Liver (tissue), 9 donors: ENCODE results near the gene HAUS7. TPM values are rescaled to one million over a fixed set of nuclear protein-coding genes. Genes with fewer than 3 reads are reported as not detected.

Experiments
- DNase-seq: peaks from one replicate; pipeline ENCODE4 v3.0.0-alpha.2; 2017; ENCODE audit warnings: low spot score
- H3K27ac ChIP-seq, 2 donors: one replicate each; pipeline ENCODE4 v1.7.0; 2013; ENCODE audit warnings: inconsistent platforms in 2 of 2, low read length in 2 of 2, control low read depth in 1 of 2, low read depth in 1 of 2, mild to moderate bottlenecking in 1 of 2
- H3K27me3 ChIP-seq, 4 donors: one replicate each; pipeline versions ENCODE4 v1.6.1 to v1.7.0; 2013; ENCODE audit warnings: low read length in 3 of 4, inconsistent platforms in 1 of 4, mild to moderate bottlenecking in 1 of 4, moderate library complexity in 1 of 4; ENCODE audit not compliant: control insufficient read depth in 4 of 4, insufficient read depth in 4 of 4
- H3K36me3 ChIP-seq, 4 donors: one replicate each; pipeline versions ENCODE4 v1.6.1 to v1.7.0; 2013; ENCODE audit warnings: low read length in 3 of 4, mild to moderate bottlenecking in 3 of 4, low read depth in 1 of 4, moderate library complexity in 1 of 4; ENCODE audit not compliant: control insufficient read depth in 4 of 4, insufficient read depth in 3 of 4
- H3K4me1 ChIP-seq, 4 donors: one replicate each; pipeline versions ENCODE4 v1.6.1 to v1.7.0; 2013; ENCODE audit warnings: low read length in 3 of 4, mild to moderate bottlenecking in 3 of 4, moderate library complexity in 1 of 4; ENCODE audit not compliant: control insufficient read depth in 4 of 4, insufficient read depth in 4 of 4
- H3K4me3 ChIP-seq, 3 donors: one replicate each; pipeline versions ENCODE4 v1.6.1 to v1.7.0; 2013; ENCODE audit warnings: low read length in 3 of 3, control low read depth in 1 of 3, low read depth in 1 of 3, mild to moderate bottlenecking in 1 of 3
- H3K9ac ChIP-seq, 2 donors: one replicate each; pipeline ENCODE4 v1.7.0; 2013; ENCODE audit warnings: low read length in 2 of 2, mild to moderate bottlenecking in 2 of 2, moderate library complexity in 2 of 2, control low read depth in 1 of 2, low read depth in 1 of 2
- H3K9me3 ChIP-seq, 4 donors: one replicate each; pipeline versions ENCODE4 v1.6.1 to v1.7.0; 2013; ENCODE audit warnings: low read length in 3 of 4; ENCODE audit not compliant: control insufficient read depth in 4 of 4
- ATF3 ChIP-seq: IDR thresholded peaks from 2 replicates; pipeline ENCODE4 v1.6.1; 2016; ENCODE audit warnings: antibody characterized with exemption
- EGR1 ChIP-seq, 2 donors: IDR thresholded peaks; 2 replicates each; pipeline ENCODE4 v1.6.1; 2016 to 2018; ENCODE audit warnings: antibody characterized with exemption in 2 of 2, low read depth in 2 of 2
- FOXA1 ChIP-seq: IDR thresholded peaks from 2 replicates; pipeline ENCODE4 v1.6.1; 2016; ENCODE audit warnings: antibody characterized with exemption
- FOXA2 ChIP-seq: IDR thresholded peaks from 2 replicates; pipeline ENCODE4 v1.6.1; 2016; ENCODE audit warnings: antibody characterized with exemption
- GABPA ChIP-seq, 2 donors: IDR thresholded peaks in 1 of 2; conservative IDR thresholded peaks in 1 of 2; 2 replicates each; pipeline ENCODE4 v1.6.1; 2016; ENCODE audit warnings: antibody characterized with exemption in 2 of 2, mild to moderate bottlenecking in 1 of 2, moderate library complexity in 1 of 2
- HNF4G ChIP-seq: IDR thresholded peaks from 2 replicates; pipeline ENCODE4 v1.6.1; 2016; ENCODE audit warnings: antibody characterized with exemption
- JUND ChIP-seq, 2 donors: IDR thresholded peaks; 2 replicates each; pipeline ENCODE4 v1.6.1; 2016; ENCODE audit warnings: antibody characterized with exemption in 2 of 2
- MAX ChIP-seq: IDR thresholded peaks from 2 replicates; pipeline ENCODE4 v1.6.1; 2016; ENCODE audit warnings: antibody characterized with exemption
- RAD21 ChIP-seq, 2 donors: IDR thresholded peaks; 2 replicates each; pipeline ENCODE4 v1.6.1; 2016; ENCODE audit warnings: antibody characterized with exemption in 2 of 2, mild to moderate bottlenecking in 2 of 2
- RXRA ChIP-seq, 2 donors: IDR thresholded peaks; 2 replicates each; pipeline ENCODE4 v1.6.1; 2017 to 2018; ENCODE audit warnings: antibody characterized with exemption in 2 of 2, mild to moderate bottlenecking in 1 of 2
- SP1 ChIP-seq: IDR thresholded peaks from 2 replicates; pipeline ENCODE4 v1.6.1; 2018; ENCODE audit warnings: antibody characterized with exemption, mild to moderate bottlenecking
- TAF1 ChIP-seq: conservative IDR thresholded peaks from 2 replicates; pipeline ENCODE4 v1.6.1; 2016; ENCODE audit warnings: antibody characterized with exemption, mild to moderate bottlenecking
- WGBS: extraction: QIAGEN DNeasy Blood & Tissue Kit; methylation state at CpG from one replicate; pipeline ENCODE4 v1.1.7; 2013; 5-methylcytosine and 5-hydroxymethylcytosine counted together
- polyA plus RNA-seq, 2 donors: library from polyadenylated mRNA; stranded (reverse) in 1 of 2; unstranded in 1 of 2; fragments of 200-250 nt in 1 of 2; fragments of >200 nt in 1 of 2; fragmentation: Nextera tagmentation in 1 of 2; extraction: Ambion mirVana in 1 of 2; gene quantifications; one replicate each; pipeline versions ENCODE4 v1.2.1 to v1.2.3, GENCODE V29; 2013 to 2015
- total RNA-seq, 2 donors: library from RNA; depleted of rRNA; stranded (reverse); fragments of >200 nt; gene quantifications; one replicate each; pipeline ENCODE4 v1.2.3, GENCODE V29; 2014
- TF ChIP-seq, protein P1 (sequence below): IDR thresholded peaks from 2 replicates; pipeline ENCODE4 v1.6.1; 2016; ENCODE audit warnings: antibody characterized with exemption, mild to moderate bottlenecking
- TF ChIP-seq, protein P2 (sequence below): IDR thresholded peaks from 2 replicates; pipeline ENCODE4 v1.6.1; 2016; ENCODE audit warnings: antibody characterized with exemption
- TF ChIP-seq, protein P3 (sequence below): fragments of 150-350 bp; IDR thresholded peaks from 2 replicates; pipeline ENCODE4 v1.5.1; 2017; ENCODE audit warnings: improper control_type of control experiment, low read depth, low read length; ENCODE audit not compliant: missing input control
- donor health status: healthy.
- donor health status: healthy.
- donor health status: healthy.
- donor health status: healthy.
- donor health status: healthy.

Gene HAUS7
- total and polyA plus RNA-seq, 4 donors: 7.0 to 8.9 (median 7.8) TPM

DNA sequence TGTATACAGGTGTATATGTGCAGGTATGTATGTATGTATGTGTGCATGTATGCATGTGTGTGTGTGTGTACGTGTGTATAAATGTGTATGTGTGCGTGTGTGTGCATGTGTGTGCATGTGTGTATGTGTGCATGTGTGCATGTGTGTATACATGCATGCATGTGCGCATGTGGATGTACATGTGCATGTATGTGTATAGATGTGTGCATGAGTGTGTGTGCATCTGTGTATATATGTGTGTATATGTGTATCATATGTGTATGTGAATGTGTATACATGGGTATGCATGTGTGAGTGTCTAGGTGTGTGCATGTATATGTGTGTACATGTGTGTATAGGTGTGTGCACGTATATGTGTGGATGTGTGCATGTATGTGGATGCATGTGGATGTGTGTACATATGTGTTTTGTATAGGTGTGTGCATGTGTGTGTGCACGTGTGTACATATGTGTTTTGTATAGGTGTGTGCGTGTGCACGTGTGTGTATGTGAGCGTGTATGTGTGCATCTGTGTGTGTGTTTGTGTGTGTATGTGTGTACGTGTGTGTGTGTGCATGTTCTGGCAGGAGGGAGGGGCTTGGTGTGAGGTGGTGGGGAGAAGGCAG, 30.4 kb upstream of the HAUS7 start (continued):
- no peak for TF ChIP-seq EGR1 (IDR thresholded peaks at IDR 0.05; ENCODE audit: low read depth in 2 of 2)
- TF ChIP-seq, protein P1, sequence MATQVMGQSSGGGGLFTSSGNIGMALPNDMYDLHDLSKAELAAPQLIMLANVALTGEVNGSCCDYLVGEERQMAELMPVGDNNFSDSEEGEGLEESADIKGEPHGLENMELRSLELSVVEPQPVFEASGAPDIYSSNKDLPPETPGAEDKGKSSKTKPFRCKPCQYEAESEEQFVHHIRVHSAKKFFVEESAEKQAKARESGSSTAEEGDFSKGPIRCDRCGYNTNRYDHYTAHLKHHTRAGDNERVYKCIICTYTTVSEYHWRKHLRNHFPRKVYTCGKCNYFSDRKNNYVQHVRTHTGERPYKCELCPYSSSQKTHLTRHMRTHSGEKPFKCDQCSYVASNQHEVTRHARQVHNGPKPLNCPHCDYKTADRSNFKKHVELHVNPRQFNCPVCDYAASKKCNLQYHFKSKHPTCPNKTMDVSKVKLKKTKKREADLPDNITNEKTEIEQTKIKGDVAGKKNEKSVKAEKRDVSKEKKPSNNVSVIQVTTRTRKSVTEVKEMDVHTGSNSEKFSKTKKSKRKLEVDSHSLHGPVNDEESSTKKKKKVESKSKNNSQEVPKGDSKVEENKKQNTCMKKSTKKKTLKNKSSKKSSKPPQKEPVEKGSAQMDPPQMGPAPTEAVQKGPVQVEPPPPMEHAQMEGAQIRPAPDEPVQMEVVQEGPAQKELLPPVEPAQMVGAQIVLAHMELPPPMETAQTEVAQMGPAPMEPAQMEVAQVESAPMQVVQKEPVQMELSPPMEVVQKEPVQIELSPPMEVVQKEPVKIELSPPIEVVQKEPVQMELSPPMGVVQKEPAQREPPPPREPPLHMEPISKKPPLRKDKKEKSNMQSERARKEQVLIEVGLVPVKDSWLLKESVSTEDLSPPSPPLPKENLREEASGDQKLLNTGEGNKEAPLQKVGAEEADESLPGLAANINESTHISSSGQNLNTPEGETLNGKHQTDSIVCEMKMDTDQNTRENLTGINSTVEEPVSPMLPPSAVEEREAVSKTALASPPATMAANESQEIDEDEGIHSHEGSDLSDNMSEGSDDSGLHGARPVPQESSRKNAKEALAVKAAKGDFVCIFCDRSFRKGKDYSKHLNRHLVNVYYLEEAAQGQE: no peak

DNA sequence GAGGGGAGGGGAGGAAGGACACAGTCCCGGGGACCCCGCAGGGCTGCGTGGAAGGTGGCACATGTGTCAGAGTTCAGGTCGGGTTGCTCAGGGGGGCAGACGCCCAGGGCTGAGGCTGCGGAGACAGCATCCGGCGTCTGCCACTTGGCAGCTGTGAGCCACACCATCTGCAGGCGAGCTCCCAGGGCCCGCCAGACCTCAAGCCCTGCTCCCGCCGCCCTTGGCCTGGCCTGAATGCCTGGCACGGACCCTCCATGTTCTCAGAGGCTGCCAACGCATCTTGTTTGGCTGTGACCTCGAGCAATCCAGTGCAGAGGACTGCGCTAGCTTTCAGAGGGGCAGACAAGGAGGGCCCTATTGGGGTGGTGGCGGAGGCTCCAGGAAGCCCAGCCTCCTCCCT, 29.5 kb upstream of the HAUS7 start:
- no peak for DNase-seq
- no peaks in the 10 kb centered on the region for H3K9me3 ChIP-seq
- WGBS: 77% methylated on average over 17 of the region's 17 CpGs
- H3K4me3 ChIP-seq: no peak overlapping the region
- no peak overlapping the region for H3K9ac ChIP-seq
- TF ChIP-seq, protein P2, sequence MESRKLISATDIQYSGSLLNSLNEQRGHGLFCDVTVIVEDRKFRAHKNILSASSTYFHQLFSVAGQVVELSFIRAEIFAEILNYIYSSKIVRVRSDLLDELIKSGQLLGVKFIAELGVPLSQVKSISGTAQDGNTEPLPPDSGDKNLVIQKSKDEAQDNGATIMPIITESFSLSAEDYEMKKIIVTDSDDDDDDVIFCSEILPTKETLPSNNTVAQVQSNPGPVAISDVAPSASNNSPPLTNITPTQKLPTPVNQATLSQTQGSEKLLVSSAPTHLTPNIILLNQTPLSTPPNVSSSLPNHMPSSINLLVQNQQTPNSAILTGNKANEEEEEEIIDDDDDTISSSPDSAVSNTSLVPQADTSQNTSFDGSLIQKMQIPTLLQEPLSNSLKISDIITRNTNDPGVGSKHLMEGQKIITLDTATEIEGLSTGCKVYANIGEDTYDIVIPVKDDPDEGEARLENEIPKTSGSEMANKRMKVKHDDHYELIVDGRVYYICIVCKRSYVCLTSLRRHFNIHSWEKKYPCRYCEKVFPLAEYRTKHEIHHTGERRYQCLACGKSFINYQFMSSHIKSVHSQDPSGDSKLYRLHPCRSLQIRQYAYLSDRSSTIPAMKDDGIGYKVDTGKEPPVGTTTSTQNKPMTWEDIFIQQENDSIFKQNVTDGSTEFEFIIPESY: no peak
- no peak for TF ChIP-seq RAD21 (IDR thresholded peaks at IDR 0.05)
- TF ChIP-seq FOXA1: no peak
- H3K36me3 ChIP-seq: no peaks in the 10 kb centered on the region
- H3K27ac ChIP-seq: no peak overlapping the region
- H3K27me3 ChIP-seq: no peaks in the 10 kb centered on the region
- no peaks in the 10 kb centered on the region for H3K4me1 ChIP-seq

DNA sequence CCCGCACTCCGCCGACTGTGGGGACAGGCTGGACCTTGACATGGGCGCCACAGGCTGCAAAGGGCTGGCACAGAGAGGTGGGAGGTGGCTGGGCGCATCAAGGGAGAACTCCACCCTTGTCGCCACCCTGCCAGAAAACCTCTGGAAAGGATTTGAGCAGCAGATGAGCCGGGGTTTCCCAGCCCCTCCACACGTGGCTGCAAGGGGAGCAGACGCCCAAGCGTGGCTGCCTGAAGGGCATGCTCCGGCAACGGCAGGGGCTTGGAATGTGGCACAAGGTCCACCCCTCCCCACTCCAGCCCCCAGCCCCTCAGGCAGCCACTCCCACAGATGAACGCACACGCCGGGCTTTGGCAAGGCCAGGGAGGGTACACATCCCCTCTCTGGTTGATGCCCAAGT, 29.0 kb upstream of the HAUS7 start:
- Histone ChIP-seq H3K4me3 (no peak overlapping the region), H3K4me1 (no peaks in the 10 kb centered on the region), H3K27ac (no peak overlapping the region), H3K9ac (no peak overlapping the region), H3K27me3 (no peaks in the 10 kb centered on the region), H3K36me3 (no peaks in the 10 kb centered on the region), H3K9me3 (no peaks in the 10 kb centered on the region)
- TF ChIP-seq RXRA (IDR thresholded peaks at IDR 0.05): no peak
- TF ChIP-seq ATF3: no peak
- no peak for TF ChIP-seq RAD21 (IDR thresholded peaks at IDR 0.05)
- TF ChIP-seq JUND (IDR thresholded peaks at IDR 0.05): no peak
- TF ChIP-seq, protein P3, sequence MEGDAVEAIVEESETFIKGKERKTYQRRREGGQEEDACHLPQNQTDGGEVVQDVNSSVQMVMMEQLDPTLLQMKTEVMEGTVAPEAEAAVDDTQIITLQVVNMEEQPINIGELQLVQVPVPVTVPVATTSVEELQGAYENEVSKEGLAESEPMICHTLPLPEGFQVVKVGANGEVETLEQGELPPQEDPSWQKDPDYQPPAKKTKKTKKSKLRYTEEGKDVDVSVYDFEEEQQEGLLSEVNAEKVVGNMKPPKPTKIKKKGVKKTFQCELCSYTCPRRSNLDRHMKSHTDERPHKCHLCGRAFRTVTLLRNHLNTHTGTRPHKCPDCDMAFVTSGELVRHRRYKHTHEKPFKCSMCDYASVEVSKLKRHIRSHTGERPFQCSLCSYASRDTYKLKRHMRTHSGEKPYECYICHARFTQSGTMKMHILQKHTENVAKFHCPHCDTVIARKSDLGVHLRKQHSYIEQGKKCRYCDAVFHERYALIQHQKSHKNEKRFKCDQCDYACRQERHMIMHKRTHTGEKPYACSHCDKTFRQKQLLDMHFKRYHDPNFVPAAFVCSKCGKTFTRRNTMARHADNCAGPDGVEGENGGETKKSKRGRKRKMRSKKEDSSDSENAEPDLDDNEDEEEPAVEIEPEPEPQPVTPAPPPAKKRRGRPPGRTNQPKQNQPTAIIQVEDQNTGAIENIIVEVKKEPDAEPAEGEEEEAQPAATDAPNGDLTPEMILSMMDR: no peak
- TF ChIP-seq, protein P1: no peak
- no peak for TF ChIP-seq FOXA2
- TF ChIP-seq, protein P2: no peak
- no peak for TF ChIP-seq HNF4G
- no peak for TF ChIP-seq GABPA (IDR thresholded peaks at IDR 0.05 in 1 of 2, conservative IDR thresholded peaks at IDR 0.05 in 1 of 2)
- no peak for TF ChIP-seq MAX
- no peak for TF ChIP-seq SP1
- TF ChIP-seq TAF1: no peak
- DNase-seq: no peak
- 62% methylated on average over 15 of the region's 15 CpGs for WGBS
